ENCODE measurements around the gene FANCE.

Gene FANCE

GRCh38 chr6:35492258-35492973 is 40.3 kb downstream of the FANCE start:
- Histone ChIP-seq H3K9me3 (ENCODE audit: control extremely low read depth in 1 of 5, control insufficient read depth in 4 of 5, insufficient read depth in 2 of 5, low read depth in 1 of 5, low read length in 4 of 5) (no peaks in the 10 kb centered on the region), H3K27me3 (replicated peaks in 2 of 5; ENCODE audit: control insufficient read depth in 4 of 5, insufficient read depth in 5 of 5, low read length in 4 of 5) (peaks cover 0 to 22% (median 0%) of the 10 kb centered on the region in 5 experiments), H3K27ac (ENCODE audit: insufficient read depth in 1 of 2, low read depth in 1 of 2, low read length in 2 of 2, poor library complexity in 1 of 2, severe bottlenecking in 2 of 2) (no peak overlapping the region), H3K36me3 (ENCODE audit: control insufficient read depth in 4 of 4, insufficient read depth in 4 of 4, low read length in 3 of 4) (no peaks in the 10 kb centered on the region), H3K4me1 (ENCODE audit: control extremely low read depth in 1 of 4, control insufficient read depth in 4 of 4, insufficient read depth in 4 of 4, low read length in 3 of 4) (peaks cover 0 to 81% (median 68%) of the 10 kb centered on the region in 4 experiments), H3K4me3 (ENCODE audit: control insufficient read depth in 1 of 7, extremely low read depth in 1 of 7, insufficient read depth in 4 of 7, low read depth in 2 of 7, low read length in 6 of 7) (no peak overlapping the region)
- ChIA-PET CTCF (no interaction called here), POLR2A (no interaction called here)
- 7% methylated on average over 3 of the region's 7 CpGs for WGBS (ENCODE audit: insufficient coverage)
- no peak for DNase-seq

GRCh38 chr6:35492974-35493284 is 40.8 kb downstream of the FANCE start:
- CTCF ChIA-PET: no interaction called here
- Histone ChIP-seq H3K27me3 (replicated peaks in 2 of 5; ENCODE audit: control insufficient read depth in 4 of 5, insufficient read depth in 5 of 5, low read length in 4 of 5) (peaks cover 0 to 26% (median 0%) of the 10 kb centered on the region in 5 experiments), H3K36me3 (ENCODE audit: control insufficient read depth in 4 of 4, insufficient read depth in 4 of 4, low read length in 3 of 4) (no peaks in the 10 kb centered on the region), H3K27ac (ENCODE audit: insufficient read depth in 1 of 2, low read depth in 1 of 2, low read length in 2 of 2, poor library complexity in 1 of 2, severe bottlenecking in 2 of 2) (no peak overlapping the region), H3K4me1 (ENCODE audit: control extremely low read depth in 1 of 4, control insufficient read depth in 4 of 4, insufficient read depth in 4 of 4, low read length in 3 of 4) (peaks cover 0 to 81% (median 68%) of the 10 kb centered on the region in 4 experiments), H3K4me3 (ENCODE audit: control insufficient read depth in 1 of 7, extremely low read depth in 1 of 7, insufficient read depth in 4 of 7, low read depth in 2 of 7, low read length in 6 of 7) (no peak overlapping the region), H3K9me3 (ENCODE audit: control extremely low read depth in 1 of 5, control insufficient read depth in 4 of 5, insufficient read depth in 2 of 5, low read depth in 1 of 5, low read length in 4 of 5) (no peaks in the 10 kb centered on the region)
- POLR2A ChIA-PET: no interaction called here
- DNase-seq: no peak
- 100% methylated on average over 2 of the region's 7 CpGs for WGBS (ENCODE audit: insufficient coverage)

GRCh38 chr6:35493307-35493983 is 41.3 kb downstream of the FANCE start:
- Histone ChIP-seq H3K9me3 (ENCODE audit: control extremely low read depth in 1 of 5, control insufficient read depth in 4 of 5, insufficient read depth in 2 of 5, low read depth in 1 of 5, low read length in 4 of 5) (no peaks in the 10 kb centered on the region), H3K4me1 (ENCODE audit: control extremely low read depth in 1 of 4, control insufficient read depth in 4 of 4, insufficient read depth in 4 of 4, low read length in 3 of 4) (peaks cover 0 to 81% (median 68%) of the 10 kb centered on the region in 4 experiments), H3K27ac (ENCODE audit: insufficient read depth in 1 of 2, low read depth in 1 of 2, low read length in 2 of 2, poor library complexity in 1 of 2, severe bottlenecking in 2 of 2) (no peak overlapping the region), H3K27me3 (replicated peaks in 2 of 5; ENCODE audit: control insufficient read depth in 4 of 5, insufficient read depth in 5 of 5, low read length in 4 of 5) (peaks cover 0 to 31% (median 5%) of the 10 kb centered on the region in 5 experiments), H3K36me3 (ENCODE audit: control insufficient read depth in 4 of 4, insufficient read depth in 4 of 4, low read length in 3 of 4) (no peaks in the 10 kb centered on the region), H3K4me3 (ENCODE audit: control insufficient read depth in 1 of 7, extremely low read depth in 1 of 7, insufficient read depth in 4 of 7, low read depth in 2 of 7, low read length in 6 of 7) (no peak overlapping the region)
- CTCF ChIA-PET: no interaction called here
- 90% methylated on average over 28 of the region's 28 CpGs for WGBS (ENCODE audit: insufficient coverage)
- peak in 1 of 3 donors; percentile 42 for DNase-seq
- POLR2A ChIA-PET: no interaction called here

GRCh38 chr6:35494161-35494563 is 42.0 kb downstream of the FANCE start:
- H3K4me3 ChIP-seq (ENCODE audit: control insufficient read depth in 1 of 7, extremely low read depth in 1 of 7, insufficient read depth in 4 of 7, low read depth in 2 of 7, low read length in 6 of 7): peak overlapping the region in 2 of 7 experiments; percentile 11 to 28
- WGBS (ENCODE audit: insufficient coverage): 0% methylated on average over 3 of the region's 4 CpGs
- DNase-seq: peak; percentile 41 to 64 (median 60)
- no peaks in the 10 kb centered on the region for H3K9me3 ChIP-seq (ENCODE audit: control extremely low read depth in 1 of 5, control insufficient read depth in 4 of 5, insufficient read depth in 2 of 5, low read depth in 1 of 5, low read length in 4 of 5)
- peaks cover 0 to 76% (median 65%) of the 10 kb centered on the region in 4 experiments for H3K4me1 ChIP-seq (ENCODE audit: control extremely low read depth in 1 of 4, control insufficient read depth in 4 of 4, insufficient read depth in 4 of 4, low read length in 3 of 4)
- POLR2A ChIA-PET: no interaction called here
- peaks cover 0 to 37% (median 7%) of the 10 kb centered on the region in 5 experiments for H3K27me3 ChIP-seq (replicated peaks in 2 of 5; ENCODE audit: control insufficient read depth in 4 of 5, insufficient read depth in 5 of 5, low read length in 4 of 5)
- no peaks in the 10 kb centered on the region for H3K36me3 ChIP-seq (ENCODE audit: control insufficient read depth in 4 of 4, insufficient read depth in 4 of 4, low read length in 3 of 4)
- CTCF ChIA-PET: interaction anchor here (1.1 kb wide), 1 partner anchor 196 kb away, joined by 4 read pairs; no protein-coding TSS in a partner anchor
- H3K27ac ChIP-seq (ENCODE audit: insufficient read depth in 1 of 2, low read depth in 1 of 2, low read length in 2 of 2, poor library complexity in 1 of 2, severe bottlenecking in 2 of 2): no peak overlapping the region

- Histone ChIP-seq H3K27ac (ENCODE audit: insufficient read depth in 1 of 2, low read depth in 1 of 2, low read length in 2 of 2, poor library complexity in 1 of 2, severe bottlenecking in 2 of 2) (no peak overlapping the region), H3K4me3 (ENCODE audit: control insufficient read depth in 1 of 7, extremely low read depth in 1 of 7, insufficient read depth in 4 of 7, low read depth in 2 of 7, low read length in 6 of 7) (no peak overlapping the region), H3K36me3 (ENCODE audit: control insufficient read depth in 4 of 4, insufficient read depth in 4 of 4, low read length in 3 of 4) (no peaks in the 10 kb centered on the region), H3K4me1 (ENCODE audit: control extremely low read depth in 1 of 4, control insufficient read depth in 4 of 4, insufficient read depth in 4 of 4, low read length in 3 of 4) (peaks cover 0 to 67% (median 59%) of the 10 kb centered on the region in 4 experiments), H3K9me3 (ENCODE audit: control extremely low read depth in 1 of 5, control insufficient read depth in 4 of 5, insufficient read depth in 2 of 5, low read depth in 1 of 5, low read length in 4 of 5) (no peaks in the 10 kb centered on the region), H3K27me3 (replicated peaks in 2 of 5; ENCODE audit: control insufficient read depth in 4 of 5, insufficient read depth in 5 of 5, low read length in 4 of 5) (peaks cover 0 to 41% (median 11%) of the 10 kb centered on the region in 5 experiments)
- DNase-seq: no peak
- 96% methylated on average over 3 of the region's 9 CpGs for WGBS (ENCODE audit: insufficient coverage)
- POLR2A ChIA-PET: interaction anchor here (0.6 kb wide), 1 partner anchor 20 kb away, joined by 4 read pairs; no protein-coding TSS in a partner anchor
- CTCF ChIA-PET: interaction anchor here (1.1 kb wide), 2 partner anchors 12 to 197 kb away, joined by 3 to 4 read pairs; no protein-coding TSS in a partner anchor
Measured at GRCh38 chr6:35495258-35496035, 43.3 kb downstream of the FANCE start.

GRCh38 chr6:35496036-35496840 is 44.1 kb downstream of the FANCE start:
- Histone ChIP-seq H3K4me3 (ENCODE audit: control insufficient read depth in 1 of 7, extremely low read depth in 1 of 7, insufficient read depth in 4 of 7, low read depth in 2 of 7, low read length in 6 of 7) (peak overlapping the region in 4 of 7 experiments; percentile 19 to 64 (median 34)), H3K27ac (ENCODE audit: insufficient read depth in 1 of 2, low read depth in 1 of 2, low read length in 2 of 2, poor library complexity in 1 of 2, severe bottlenecking in 2 of 2) (no peak overlapping the region), H3K36me3 (ENCODE audit: control insufficient read depth in 4 of 4, insufficient read depth in 4 of 4, low read length in 3 of 4) (no peaks in the 10 kb centered on the region), H3K4me1 (ENCODE audit: control extremely low read depth in 1 of 4, control insufficient read depth in 4 of 4, insufficient read depth in 4 of 4, low read length in 3 of 4) (peaks cover 0 to 64% (median 56%) of the 10 kb centered on the region in 4 experiments), H3K27me3 (replicated peaks in 2 of 5; ENCODE audit: control insufficient read depth in 4 of 5, insufficient read depth in 5 of 5, low read length in 4 of 5) (peaks cover 0 to 37% (median 11%) of the 10 kb centered on the region in 5 experiments), H3K9me3 (ENCODE audit: control extremely low read depth in 1 of 5, control insufficient read depth in 4 of 5, insufficient read depth in 2 of 5, low read depth in 1 of 5, low read length in 4 of 5) (no peaks in the 10 kb centered on the region)
- DNase-seq: peak in 1 of 3 donors; percentile 39
- ChIA-PET CTCF (interaction anchor here (1.1 kb wide), 1 partner anchor 13 kb away, joined by 3 read pairs; no protein-coding TSS in a partner anchor), POLR2A (interaction anchor here (0.6 kb wide), 1 partner anchor 1686 kb away, joined by 3 read pairs; no protein-coding TSS in a partner anchor)
- 56% methylated on average over 32 of the region's 63 CpGs for WGBS (ENCODE audit: insufficient coverage)
